Spleen (tissue), 7 donors: ENCODE results near the gene ESRRB.

ENCODE experiments used
- CTCF ChIP-seq, 11 experiments: fragments of 200-600 bp in 7 of 11; fragments of 450-650 bp in 4 of 11; sonication (generic) in 4 of 11; IDR thresholded peaks in 8 of 11; conservative IDR thresholded peaks in 3 of 11; 1 replicate in 7 of 11; 2 replicates in 4 of 11; pipeline versions ENCODE4 v1.4.0 to v1.8.0; 2016 to 2021; ENCODE audit warnings: antibody characterized with exemption in 11 of 11, inconsistent platforms in 4 of 11, mild to moderate bottlenecking in 1 of 11
- POLR2A ChIP-seq, 3 donors: fragments of 450-650 bp; IDR thresholded peaks; one replicate each; pipeline ENCODE4 v1.5.1; 2017; ENCODE audit warnings: antibody characterized with exemption in 3 of 3, mild to moderate bottlenecking in 1 of 3
- POLR2AphosphoS5 ChIP-seq, 3 donors: sonication (generic); formaldehyde crosslinking; IDR thresholded peaks; one replicate each; pipeline ENCODE4 v1.5.1; 2017; ENCODE audit warnings: antibody characterized with exemption in 3 of 3
- donor health status: DM: no; HTN: no; CAD: no; lungs with moderate emphysema.
- donor health status: DM: no; HTN: no; CAD: no.
- donor health status: DM: no; HTN: no; CAD: no.

- TF ChIP-seq CTCF (IDR thresholded peaks at IDR 0.05 in 8 of 11, conservative IDR thresholded peaks at IDR 0.05 in 3 of 11), result no peak
- TF ChIP-seq POLR2A (IDR thresholded peaks at IDR 0.05), result no peak
- TF ChIP-seq POLR2AphosphoS5 (IDR thresholded peaks at IDR 0.05), result no peak
Measured at GRCh38 chr14:76525106-76525821, 149.3 kb downstream of the ESRRB start.
